Measurements from ENCODE around the gene ITPR2. TPM values are rescaled to one million over a fixed set of nuclear protein-coding genes. Genes with fewer than 3 reads are reported as not detected.
A peak's percentile ranks its signal among the peaks of the same experiment; 100 is the strongest.

Gene ITPR2
- polyA plus RNA-seq, 2 of the 4 experiments (the other 2 are of a cell fraction): 3.1 to 8.1 TPM

GRCh38 chr12:26848156-26848825 is 15.3 kb upstream of the ITPR2 start:
- Histone ChIP-seq H3K4me2 (peak overlapping the region; percentile 12; the same call in 1 of the 3 replicates), H3K27ac (no peak overlapping the region), H3K9me3 (no peaks in the 10 kb centered on the region), H3K4me3 (no peak overlapping the region), H3K4me1 (no peaks in the 10 kb centered on the region)
- FAIRE-seq (no peak), DNase-seq (ENCODE audit: low read depth in 1 of 2, low spot score in 1 of 2) (no peak), ATAC-seq (no peak)
- CTCF ChIA-PET: interaction anchor here (0.6 to 1.9 kb wide), 4 partner anchors 15 to 726 kb away, joined by 3 to 13 read pairs (median 6); partner anchors contain the start of gene ITPR2
- WGBS (ENCODE audit: missing lambda C conversion rate): 67% methylated on average over 6 of the region's 6 CpGs
- TF ChIP-seq CEBPB (IDR thresholded peaks at IDR 0.05): peak; percentile 21 to 46; a peak in 1 of 4 replicates
- no peak for TF ChIP-seq NR3C1 (IDR thresholded peaks at IDR 0.05)
- POLR2A ChIA-PET: interaction anchor here (0.6 kb wide), 1 partner anchor 401 kb away, joined by 3 read pairs; no protein-coding TSS in a partner anchor

GRCh38 chr12:26847431-26847830 is 14.4 kb upstream of the ITPR2 start:
- FAIRE-seq: no peak
- Histone ChIP-seq H3K9me3 (no peaks in the 10 kb centered on the region), H3K4me3 (no peak overlapping the region), H3K4me2 (no peak overlapping the region), H3K4me1 (no peaks in the 10 kb centered on the region), H3K27ac (no peak overlapping the region)
- TF ChIP-seq TP53 (CRISPR knock-in tag; IDR thresholded peaks at IDR 0.05) (no peak), JUN (IDR thresholded peaks at IDR 0.05) (no peak), BHLHE40 (IDR thresholded peaks at IDR 0.05; ENCODE audit: low read depth, low read length) (no peak)
- TF ChIP-seq, protein P1, sequence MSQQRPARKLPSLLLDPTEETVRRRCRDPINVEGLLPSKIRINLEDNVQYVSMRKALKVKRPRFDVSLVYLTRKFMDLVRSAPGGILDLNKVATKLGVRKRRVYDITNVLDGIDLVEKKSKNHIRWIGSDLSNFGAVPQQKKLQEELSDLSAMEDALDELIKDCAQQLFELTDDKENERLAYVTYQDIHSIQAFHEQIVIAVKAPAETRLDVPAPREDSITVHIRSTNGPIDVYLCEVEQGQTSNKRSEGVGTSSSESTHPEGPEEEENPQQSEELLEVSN (IDR thresholded peaks at IDR 0.05; ENCODE audit: borderline replicate concordance, low read depth): no peak
- ChIA-PET POLR2A (interaction anchor here (0.6 kb wide), 1 partner anchor 400 kb away, joined by 3 read pairs; no protein-coding TSS in a partner anchor), CTCF (interaction anchor here (0.6 to 1.9 kb wide), 5 partner anchors 14 to 934 kb away, joined by 3 to 13 read pairs (median 5); partner anchors contain the start of gene ITPR2)
- no peak for DNase-seq (ENCODE audit: low read depth in 1 of 2, low spot score in 1 of 2)
- ATAC-seq: no peak
- 76% methylated on average over 5 of the region's 5 CpGs for WGBS (ENCODE audit: missing lambda C conversion rate)

- POLR2A ChIA-PET: interaction anchor here (1.6 kb wide), 1 partner anchor 14 kb away, joined by 7 read pairs; the partner anchor contains the start of gene ITPR2
These were observed 13.4 kb upstream of the ITPR2 start for GRCh38 chr12:26846416-26846815.

GRCh38 chr12:26845984-26846383 is 13.0 kb upstream of the ITPR2 start:
- ChIA-PET CTCF (interaction anchor here (1.0 to 3.2 kb wide), 10 partner anchors 9 to 429 kb away, joined by 3 to 23 read pairs (median 4); partner anchors contain the start of gene ITPR2), POLR2A (interaction anchor here (1.6 kb wide), 1 partner anchor 13 kb away, joined by 7 read pairs; the partner anchor contains the start of gene ITPR2)
- Histone ChIP-seq H3K4me3 (no peak overlapping the region), H3K4me2 (no peak overlapping the region), H3K9me3 (no peaks in the 10 kb centered on the region), H3K4me1 (no peaks in the 10 kb centered on the region), H3K27ac (no peak overlapping the region)
- ATAC-seq (no peak), DNase-seq (ENCODE audit: low read depth in 1 of 2, low spot score in 1 of 2) (no peak), FAIRE-seq (no peak)
- WGBS (ENCODE audit: missing lambda C conversion rate): 88% methylated on average over 4 of the region's 4 CpGs
- TF ChIP-seq KDM5A (IDR thresholded peaks at IDR 0.05) (no peak), SMC3 (IDR thresholded peaks at IDR 0.05) (no peak), KDM1A (IDR thresholded peaks at IDR 0.05; ENCODE audit: low read depth) (no peak), MAFK (IDR thresholded peaks at IDR 0.05; ENCODE audit: partially characterized antibody) (no peak), ZFP36 (IDR thresholded peaks at IDR 0.05; ENCODE audit: borderline replicate concordance, partially characterized antibody) (no peak), HDAC2 (IDR thresholded peaks at IDR 0.05) (no peak), MAX (IDR thresholded peaks at IDR 0.05) (no peak), RARB (CRISPR knock-in tag; IDR thresholded peaks at IDR 0.05) (no peak), NFE2L2 (conservative IDR thresholded peaks at IDR 0.05; ENCODE audit: low read length) (no peak), USF2 (IDR thresholded peaks at IDR 0.05) (no peak), ZNF302 (CRISPR knock-in tag; IDR thresholded peaks at IDR 0.05) (no peak)
- TF ChIP-seq, protein P2, sequence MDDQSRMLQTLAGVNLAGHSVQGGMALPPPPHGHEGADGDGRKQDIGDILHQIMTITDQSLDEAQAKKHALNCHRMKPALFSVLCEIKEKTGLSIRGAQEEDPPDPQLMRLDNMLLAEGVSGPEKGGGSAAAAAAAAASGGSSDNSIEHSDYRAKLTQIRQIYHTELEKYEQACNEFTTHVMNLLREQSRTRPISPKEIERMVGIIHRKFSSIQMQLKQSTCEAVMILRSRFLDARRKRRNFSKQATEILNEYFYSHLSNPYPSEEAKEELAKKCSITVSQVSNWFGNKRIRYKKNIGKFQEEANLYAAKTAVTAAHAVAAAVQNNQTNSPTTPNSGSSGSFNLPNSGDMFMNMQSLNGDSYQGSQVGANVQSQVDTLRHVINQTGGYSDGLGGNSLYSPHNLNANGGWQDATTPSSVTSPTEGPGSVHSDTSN (IDR thresholded peaks at IDR 0.05): no peak

More at GRCh38 chr12:26846416-26846815, 13.4 kb upstream of the ITPR2 start:
- FAIRE-seq (no peak), ATAC-seq (no peak), DNase-seq (ENCODE audit: low read depth in 1 of 2, low spot score in 1 of 2) (no peak)
- no peaks in the 10 kb centered on the region for H3K9me3 ChIP-seq
- H3K4me2 ChIP-seq: no peak overlapping the region
- CTCF ChIA-PET: interaction anchor here (1.0 to 3.2 kb wide), 8 partner anchors 9 to 430 kb away, joined by 3 to 23 read pairs (median 5); partner anchors contain the start of gene ITPR2
- 60% methylated on average over 5 of the region's 5 CpGs for WGBS (ENCODE audit: missing lambda C conversion rate)
- no peak overlapping the region for H3K4me3 ChIP-seq
- no peaks in the 10 kb centered on the region for H3K4me1 ChIP-seq
- no peak overlapping the region for H3K27ac ChIP-seq
- TF ChIP-seq POLR2A (IDR thresholded peaks at IDR 0.05; ENCODE audit: low read length) (no peak), NR3C1 (IDR thresholded peaks at IDR 0.05) (no peak), CBX2 (IDR thresholded peaks at IDR 0.05; ENCODE audit: borderline replicate concordance, low read depth) (no peak), TFCP2L1 (CRISPR knock-in tag; IDR thresholded peaks at IDR 0.05) (no peak), FOXS1 (CRISPR knock-in tag; IDR thresholded peaks at IDR 0.05) (no peak), CEBPB (IDR thresholded peaks at IDR 0.05) (no peak), EHMT2 (IDR thresholded peaks at IDR 0.05; ENCODE audit: low read depth) (no peak), SREBF2 (IDR thresholded peaks at IDR 0.05) (no peak), SMC3 (IDR thresholded peaks at IDR 0.05) (no peak), CHD4 (IDR thresholded peaks at IDR 0.05; ENCODE audit: borderline replicate concordance) (no peak), CBX8 (IDR thresholded peaks at IDR 0.05) (no peak), PHF8 (IDR thresholded peaks at IDR 0.05; ENCODE audit: borderline replicate concordance, low read depth) (no peak), MYC (IDR thresholded peaks at IDR 0.05; ENCODE audit: borderline replicate concordance, low read length) (no peak), HOXB5 (CRISPR knock-in tag; IDR thresholded peaks at IDR 0.05) (no peak), NPAS2 (CRISPR knock-in tag; IDR thresholded peaks at IDR 0.05; ENCODE audit: borderline replicate concordance) (no peak), JUNB (IDR thresholded peaks at IDR 0.05) (no peak), ZFP36 (IDR thresholded peaks at IDR 0.05; ENCODE audit: borderline replicate concordance, partially characterized antibody) (no peak), TP53 (CRISPR knock-in tag; IDR thresholded peaks at IDR 0.05) (no peak)
- TF ChIP-seq, protein P1 (IDR thresholded peaks at IDR 0.05; ENCODE audit: borderline replicate concordance, low read depth): no peak
- TF ChIP-seq, protein P3, sequence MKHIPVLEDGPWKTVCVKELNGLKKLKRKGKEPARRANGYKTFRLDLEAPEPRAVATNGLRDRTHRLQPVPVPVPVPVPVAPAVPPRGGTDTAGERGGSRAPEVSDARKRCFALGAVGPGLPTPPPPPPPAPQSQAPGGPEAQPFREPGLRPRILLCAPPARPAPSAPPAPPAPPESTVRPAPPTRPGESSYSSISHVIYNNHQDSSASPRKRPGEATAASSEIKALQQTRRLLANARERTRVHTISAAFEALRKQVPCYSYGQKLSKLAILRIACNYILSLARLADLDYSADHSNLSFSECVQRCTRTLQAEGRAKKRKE (CRISPR knock-in tag; IDR thresholded peaks at IDR 0.05; ENCODE audit: low read depth): no peak

Measured in A549 (cell line).